GM12878 (cell line): Measurements from ENCODE around the gene IGFLR1. TPM values are rescaled to one million over a fixed set of nuclear protein-coding genes. Genes with fewer than 3 reads are reported as not detected.

Experiments
- ASH2L ChIP-seq: fragments of 300-600, 200-600 bp; sonication (generic); IDR thresholded peaks from 2 replicates; pipeline ENCODE4 v1.6.1; 2017; ENCODE audit warnings: low read depth, mild to moderate bottlenecking, borderline replicate concordance
- ATF3 ChIP-seq: IDR thresholded peaks from 2 replicates; pipeline ENCODE4 v1.6.1; 2011; ENCODE audit warnings: low read depth, mild to moderate bottlenecking, low read length, moderate library complexity, borderline replicate concordance; ENCODE audit errors: extremely low read depth
- HDGF ChIP-seq: fragments of 450-650 bp; IDR thresholded peaks from 2 replicates; pipeline ENCODE4 v1.6.1; 2016; ENCODE audit warnings: antibody characterized with exemption
- IRF5 ChIP-seq: fragments of 450-650 bp; IDR thresholded peaks from 2 replicates; pipeline ENCODE4 v1.6.1; 2017; ENCODE audit warnings: borderline replicate concordance
- LARP7 ChIP-seq: fragments of 450-650 bp; IDR thresholded peaks from 2 replicates; pipeline ENCODE4 v1.6.1; 2017; ENCODE audit warnings: mild to moderate bottlenecking
- MEF2A ChIP-seq: IDR thresholded peaks from 2 replicates; pipeline ENCODE4 v1.6.1; 2011; ENCODE audit warnings: low read depth, mild to moderate bottlenecking, low read length, moderate library complexity; ENCODE audit not compliant: insufficient read depth
- MYC ChIP-seq: IDR thresholded peaks from 2 replicates; pipeline ENCODE4 v1.6.1; 2011; ENCODE audit warnings: mild to moderate bottlenecking, low read length, moderate library complexity, inconsistent platforms; ENCODE audit not compliant: insufficient read depth, insufficient replicate concordance, insufficient read length, severe bottlenecking
- NBN ChIP-seq: fragments of 450-650 bp; IDR thresholded peaks from 2 replicates; pipeline ENCODE4 v1.6.1; 2016
- PAX8 ChIP-seq: fragments of 450-650 bp; IDR thresholded peaks from 2 replicates; pipeline ENCODE4 v1.6.1; 2017; ENCODE audit warnings: mild to moderate bottlenecking, moderate library complexity
- RAD21 ChIP-seq: IDR thresholded peaks from 2 replicates; pipeline ENCODE4 v1.6.1; 2011; ENCODE audit warnings: mild to moderate bottlenecking, low read depth, low read length, moderate library complexity; ENCODE audit not compliant: insufficient read depth
- RFX5 ChIP-seq: IDR thresholded peaks from 2 replicates; pipeline ENCODE4 v1.6.1; 2011; ENCODE audit warnings: low read depth, low read length, improper control_type of control experiment
- SMAD1 ChIP-seq: fragments of 450-650 bp; IDR thresholded peaks from 2 replicates; pipeline ENCODE4 v1.6.1; 2018; ENCODE audit warnings: mild to moderate bottlenecking, low read depth; ENCODE audit not compliant: partially characterized antibody
- STAT3 ChIP-seq: IDR thresholded peaks from 2 replicates; pipeline ENCODE4 v1.6.1; 2011; ENCODE audit warnings: low read depth, low read length, improper control_type of control experiment
- TARDBP ChIP-seq: IDR thresholded peaks from 2 replicates; pipeline ENCODE4 v1.6.1; 2016; ENCODE audit warnings: borderline replicate concordance
- polyA plus RNA-seq, 11 experiments: library from polyadenylated mRNA; depleted of rRNA in 4 of 11; unstranded in 6 of 11; stranded (reverse) in 5 of 11; fragments of >200 nt; fragmentation: Nextera tagmentation in 4 of 11; fragmentation: Illumina TruSeq in 1 of 11; extraction: Ambion mirVana in 4 of 11; extraction: Trizol in 1 of 11; gene quantifications; 1 replicate in 1 of 11; 2 replicates in 10 of 11; pipeline versions ENCODE4 v1.2.1 to v1.2.3, GENCODE V29; 2011 to 2016; ENCODE audit warnings: inconsistent platforms in 2 of 11, missing spikeins in 2 of 11, low read depth in 1 of 11
- total RNA-seq, 4 experiments: library from RNA; depleted of rRNA in 3 of 4; stranded (reverse); fragments of >200 nt in 3 of 4; fragmentation: Illumina TruSeq in 1 of 4; extraction: Trizol in 1 of 4; gene quantifications; 2 replicates each; pipeline versions ENCODE4 v1.2.1 to v1.2.3, GENCODE V29; 2013 to 2021
- TF ChIP-seq, protein P1 (sequence below): fragments of 450-650 bp; IDR thresholded peaks from 2 replicates; pipeline ENCODE4 v1.6.1; 2017; ENCODE audit warnings: mild to moderate bottlenecking, moderate library complexity
- TF ChIP-seq, protein P2 (sequence below): IDR thresholded peaks from 2 replicates; pipeline ENCODE4 v1.6.1; 2011; ENCODE audit warnings: low read depth, low read length, improper control_type of control experiment, borderline replicate concordance
- TF ChIP-seq, protein P3 (sequence below): IDR thresholded peaks from 2 replicates; pipeline ENCODE4 v1.6.1; 2011; ENCODE audit warnings: mild to moderate bottlenecking, low read depth, low read length, moderate library complexity; ENCODE audit not compliant: insufficient replicate concordance
- TF ChIP-seq, protein P4 (sequence below), 3 experiments: IDR thresholded peaks in 2 of 3; conservative IDR thresholded peaks in 1 of 3; 2 replicates each; pipeline ENCODE4 v1.5.1; 2011; ENCODE audit warnings: low read depth in 3 of 3, low read length in 3 of 3, mild to moderate bottlenecking in 3 of 3, control low read depth in 2 of 3, moderate library complexity in 2 of 3, inconsistent platforms in 1 of 3, mixed read lengths in 1 of 3; ENCODE audit not compliant: control insufficient read depth in 2 of 3, insufficient read depth in 1 of 3; ENCODE audit errors: extremely low read depth in 1 of 3
- TF ChIP-seq, protein P5 (sequence below): fragments of 150-350 bp; IDR thresholded peaks from 2 replicates; pipeline ENCODE4 v1.6.1; 2014; ENCODE audit warnings: mild to moderate bottlenecking, low read depth, low read length

IGFLR1 gene
- total and polyA plus RNA-seq, 10 of the 15 experiments (the other 5 are each of a cell fraction or from before 2014, with no cell fraction given): 2.5 to 39.9 (median 24.8) TPM

DNA sequence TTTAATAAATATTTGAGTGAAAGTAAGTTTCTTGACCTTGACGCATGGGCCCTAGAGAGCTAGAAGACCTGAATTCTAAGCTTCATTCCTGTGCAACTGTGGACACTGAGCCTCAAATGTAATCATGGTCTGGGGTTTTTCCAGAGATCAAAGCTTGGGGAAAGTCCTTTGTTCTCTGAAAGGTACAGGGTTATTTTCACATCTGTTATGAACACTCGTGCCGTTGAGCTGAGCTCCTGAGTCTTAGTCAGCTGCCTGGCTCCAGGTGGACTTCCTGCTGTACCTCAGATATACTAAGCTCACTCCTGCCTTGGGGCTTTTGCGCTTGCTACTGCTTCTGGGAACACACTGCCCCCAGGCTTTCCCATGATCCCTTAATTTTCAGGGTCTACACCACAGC, 45.4 kb downstream of the IGFLR1 start (continued):
- TF ChIP-seq, protein P1, sequence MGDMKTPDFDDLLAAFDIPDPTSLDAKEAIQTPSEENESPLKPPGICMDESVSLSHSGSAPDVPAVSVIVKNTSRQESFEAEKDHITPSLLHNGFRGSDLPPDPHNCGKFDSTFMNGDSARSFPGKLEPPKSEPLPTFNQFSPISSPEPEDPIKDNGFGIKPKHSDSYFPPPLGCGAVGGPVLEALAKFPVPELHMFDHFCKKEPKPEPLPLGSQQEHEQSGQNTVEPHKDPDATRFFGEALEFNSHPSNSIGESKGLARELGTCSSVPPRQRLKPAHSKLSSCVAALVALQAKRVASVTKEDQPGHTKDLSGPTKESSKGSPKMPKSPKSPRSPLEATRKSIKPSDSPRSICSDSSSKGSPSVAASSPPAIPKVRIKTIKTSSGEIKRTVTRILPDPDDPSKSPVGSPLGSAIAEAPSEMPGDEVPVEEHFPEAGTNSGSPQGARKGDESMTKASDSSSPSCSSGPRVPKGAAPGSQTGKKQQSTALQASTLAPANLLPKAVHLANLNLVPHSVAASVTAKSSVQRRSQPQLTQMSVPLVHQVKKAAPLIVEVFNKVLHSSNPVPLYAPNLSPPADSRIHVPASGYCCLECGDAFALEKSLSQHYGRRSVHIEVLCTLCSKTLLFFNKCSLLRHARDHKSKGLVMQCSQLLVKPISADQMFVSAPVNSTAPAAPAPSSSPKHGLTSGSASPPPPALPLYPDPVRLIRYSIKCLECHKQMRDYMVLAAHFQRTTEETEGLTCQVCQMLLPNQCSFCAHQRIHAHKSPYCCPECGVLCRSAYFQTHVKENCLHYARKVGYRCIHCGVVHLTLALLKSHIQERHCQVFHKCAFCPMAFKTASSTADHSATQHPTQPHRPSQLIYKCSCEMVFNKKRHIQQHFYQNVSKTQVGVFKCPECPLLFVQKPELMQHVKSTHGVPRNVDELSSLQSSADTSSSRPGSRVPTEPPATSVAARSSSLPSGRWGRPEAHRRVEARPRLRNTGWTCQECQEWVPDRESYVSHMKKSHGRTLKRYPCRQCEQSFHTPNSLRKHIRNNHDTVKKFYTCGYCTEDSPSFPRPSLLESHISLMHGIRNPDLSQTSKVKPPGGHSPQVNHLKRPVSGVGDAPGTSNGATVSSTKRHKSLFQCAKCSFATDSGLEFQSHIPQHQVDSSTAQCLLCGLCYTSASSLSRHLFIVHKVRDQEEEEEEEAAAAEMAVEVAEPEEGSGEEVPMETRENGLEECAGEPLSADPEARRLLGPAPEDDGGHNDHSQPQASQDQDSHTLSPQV: peak; percentile 27; the same call in 1 of the 2 replicates
- TF ChIP-seq, protein P2, sequence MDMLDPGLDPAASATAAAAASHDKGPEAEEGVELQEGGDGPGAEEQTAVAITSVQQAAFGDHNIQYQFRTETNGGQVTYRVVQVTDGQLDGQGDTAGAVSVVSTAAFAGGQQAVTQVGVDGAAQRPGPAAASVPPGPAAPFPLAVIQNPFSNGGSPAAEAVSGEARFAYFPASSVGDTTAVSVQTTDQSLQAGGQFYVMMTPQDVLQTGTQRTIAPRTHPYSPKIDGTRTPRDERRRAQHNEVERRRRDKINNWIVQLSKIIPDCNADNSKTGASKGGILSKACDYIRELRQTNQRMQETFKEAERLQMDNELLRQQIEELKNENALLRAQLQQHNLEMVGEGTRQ: no peak; the same call in 1 of the 2 replicates
- TF ChIP-seq STAT3 (no peak), SMAD1 (no peak), LARP7 (no peak), HDGF (no peak), ASH2L (no peak), MEF2A (no peak), PAX8 (no peak), ATF3 (no peak), RFX5 (no peak), IRF5 (no peak), RAD21 (no peak), MYC (no peak), TARDBP (no peak), NBN (no peak)
- TF ChIP-seq, protein P3, sequence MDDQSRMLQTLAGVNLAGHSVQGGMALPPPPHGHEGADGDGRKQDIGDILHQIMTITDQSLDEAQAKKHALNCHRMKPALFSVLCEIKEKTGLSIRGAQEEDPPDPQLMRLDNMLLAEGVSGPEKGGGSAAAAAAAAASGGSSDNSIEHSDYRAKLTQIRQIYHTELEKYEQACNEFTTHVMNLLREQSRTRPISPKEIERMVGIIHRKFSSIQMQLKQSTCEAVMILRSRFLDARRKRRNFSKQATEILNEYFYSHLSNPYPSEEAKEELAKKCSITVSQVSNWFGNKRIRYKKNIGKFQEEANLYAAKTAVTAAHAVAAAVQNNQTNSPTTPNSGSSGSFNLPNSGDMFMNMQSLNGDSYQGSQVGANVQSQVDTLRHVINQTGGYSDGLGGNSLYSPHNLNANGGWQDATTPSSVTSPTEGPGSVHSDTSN: no peak
- TF ChIP-seq, protein P4, sequence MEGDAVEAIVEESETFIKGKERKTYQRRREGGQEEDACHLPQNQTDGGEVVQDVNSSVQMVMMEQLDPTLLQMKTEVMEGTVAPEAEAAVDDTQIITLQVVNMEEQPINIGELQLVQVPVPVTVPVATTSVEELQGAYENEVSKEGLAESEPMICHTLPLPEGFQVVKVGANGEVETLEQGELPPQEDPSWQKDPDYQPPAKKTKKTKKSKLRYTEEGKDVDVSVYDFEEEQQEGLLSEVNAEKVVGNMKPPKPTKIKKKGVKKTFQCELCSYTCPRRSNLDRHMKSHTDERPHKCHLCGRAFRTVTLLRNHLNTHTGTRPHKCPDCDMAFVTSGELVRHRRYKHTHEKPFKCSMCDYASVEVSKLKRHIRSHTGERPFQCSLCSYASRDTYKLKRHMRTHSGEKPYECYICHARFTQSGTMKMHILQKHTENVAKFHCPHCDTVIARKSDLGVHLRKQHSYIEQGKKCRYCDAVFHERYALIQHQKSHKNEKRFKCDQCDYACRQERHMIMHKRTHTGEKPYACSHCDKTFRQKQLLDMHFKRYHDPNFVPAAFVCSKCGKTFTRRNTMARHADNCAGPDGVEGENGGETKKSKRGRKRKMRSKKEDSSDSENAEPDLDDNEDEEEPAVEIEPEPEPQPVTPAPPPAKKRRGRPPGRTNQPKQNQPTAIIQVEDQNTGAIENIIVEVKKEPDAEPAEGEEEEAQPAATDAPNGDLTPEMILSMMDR (IDR thresholded peaks at IDR 0.05 in 2 of 3, conservative IDR thresholded peaks at IDR 0.05 in 1 of 3; ENCODE audit: control insufficient read depth in 2 of 3, extremely low read depth in 1 of 3, insufficient read depth in 1 of 3, low read depth in 3 of 3, low read length in 3 of 3): no peak
- TF ChIP-seq, protein P5, sequence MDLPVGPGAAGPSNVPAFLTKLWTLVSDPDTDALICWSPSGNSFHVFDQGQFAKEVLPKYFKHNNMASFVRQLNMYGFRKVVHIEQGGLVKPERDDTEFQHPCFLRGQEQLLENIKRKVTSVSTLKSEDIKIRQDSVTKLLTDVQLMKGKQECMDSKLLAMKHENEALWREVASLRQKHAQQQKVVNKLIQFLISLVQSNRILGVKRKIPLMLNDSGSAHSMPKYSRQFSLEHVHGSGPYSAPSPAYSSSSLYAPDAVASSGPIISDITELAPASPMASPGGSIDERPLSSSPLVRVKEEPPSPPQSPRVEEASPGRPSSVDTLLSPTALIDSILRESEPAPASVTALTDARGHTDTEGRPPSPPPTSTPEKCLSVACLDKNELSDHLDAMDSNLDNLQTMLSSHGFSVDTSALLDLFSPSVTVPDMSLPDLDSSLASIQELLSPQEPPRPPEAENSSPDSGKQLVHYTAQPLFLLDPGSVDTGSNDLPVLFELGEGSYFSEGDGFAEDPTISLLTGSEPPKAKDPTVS: no peak
